ENCODE measurements around the gene CRIM1. TPM values are rescaled to one million over a fixed set of nuclear protein-coding genes. Genes with fewer than 3 reads are reported as not detected.

The CRIM1 gene
- total RNA-seq, 1 donor from 2014 or later = 105 TPM

DNA sequence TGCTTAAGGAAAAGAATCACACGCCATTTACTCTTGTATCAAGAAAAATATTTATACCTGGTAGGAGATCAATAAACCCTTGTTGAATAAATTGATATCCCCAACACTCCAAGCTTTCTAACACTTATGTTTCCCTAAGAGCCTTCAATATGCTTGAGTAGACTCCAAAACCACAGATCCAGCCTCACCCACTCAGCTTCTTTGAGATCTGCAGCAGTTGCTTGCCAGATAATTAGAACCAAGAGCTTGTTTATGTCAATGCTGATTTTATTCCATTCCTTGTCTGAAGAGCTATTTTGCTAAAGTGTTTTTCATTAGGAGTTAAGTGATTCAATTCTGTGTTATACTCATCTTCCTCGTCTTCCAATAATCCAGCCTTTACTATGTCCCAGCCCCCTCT is 26.3 kb upstream of the CRIM1 start:
- H3K27me3 ChIP-seq (ENCODE audit: low read depth) = no peaks in the 10 kb centered on the region
- H3K4me3 ChIP-seq = no peak overlapping the region
- no peaks in the 10 kb centered on the region for H3K9me3 ChIP-seq
- DNase-seq = no peak
- H3K27ac ChIP-seq = no peak overlapping the region
- intact Hi-C loops (cut with DNase I) = no loop called here
- TF ChIP-seq CTCF (IDR thresholded peaks at IDR 0.05) = no peak
- no peaks in the 10 kb centered on the region for H3K4me1 ChIP-seq
- H3K36me3 ChIP-seq = no peaks in the 10 kb centered on the region
- ATAC-seq = no peak

- TF ChIP-seq CTCF (IDR thresholded peaks at IDR 0.05) = no peak
- no peaks in the 10 kb centered on the region for H3K36me3 ChIP-seq
- no peaks in the 10 kb centered on the region for H3K4me1 ChIP-seq
- DNase-seq (no peak), ATAC-seq (peak; percentile 37 to 72)
- H3K4me3 ChIP-seq = no peak overlapping the region
- no peaks in the 10 kb centered on the region for H3K27me3 ChIP-seq (ENCODE audit: low read depth)
- no peak overlapping the region for H3K27ac ChIP-seq
- H3K9me3 ChIP-seq = no peaks in the 10 kb centered on the region
- intact Hi-C loops (cut with DNase I) = no loop called here
These were observed 25.7 kb upstream of the CRIM1 start for GRCh38 chr2:36329746-36330472.

GRCh38 chr2:36330473-36331395 is 24.8 kb upstream of the CRIM1 start:
- no peak for DNase-seq
- TF ChIP-seq CTCF (IDR thresholded peaks at IDR 0.05) = no peak
- no peaks in the 10 kb centered on the region for H3K4me1 ChIP-seq
- intact Hi-C loops (cut with DNase I) = no loop called here
- no peaks in the 10 kb centered on the region for H3K9me3 ChIP-seq
- no peaks in the 10 kb centered on the region for H3K27me3 ChIP-seq (ENCODE audit: low read depth)
- no peak for ATAC-seq
- no peak overlapping the region for H3K27ac ChIP-seq
- no peak overlapping the region for H3K4me3 ChIP-seq
- no peaks in the 10 kb centered on the region for H3K36me3 ChIP-seq

- H3K4me3 ChIP-seq = no peak overlapping the region
- H3K4me1 ChIP-seq = no peaks in the 10 kb centered on the region
- H3K27me3 ChIP-seq (ENCODE audit: low read depth) = no peaks in the 10 kb centered on the region
- ATAC-seq (no peak), DNase-seq (no peak)
- no peak overlapping the region for H3K27ac ChIP-seq
- H3K36me3 ChIP-seq = no peaks in the 10 kb centered on the region
- H3K9me3 ChIP-seq = no peaks in the 10 kb centered on the region
- intact Hi-C loops (cut with DNase I) = no loop called here
- TF ChIP-seq CTCF (IDR thresholded peaks at IDR 0.05) = no peak
These were observed 22.1 kb upstream of the CRIM1 start for GRCh38 chr2:36333350-36334012.

- H3K36me3 ChIP-seq = no peaks in the 10 kb centered on the region
- H3K27ac ChIP-seq = no peak overlapping the region
- H3K4me1 ChIP-seq = no peaks in the 10 kb centered on the region
- intact Hi-C loops (cut with DNase I) = no loop called here
- no peak for DNase-seq
- no peaks in the 10 kb centered on the region for H3K9me3 ChIP-seq
- H3K27me3 ChIP-seq (ENCODE audit: low read depth) = no peaks in the 10 kb centered on the region
- TF ChIP-seq CTCF (IDR thresholded peaks at IDR 0.05) = no peak
- no peak for ATAC-seq
- no peak overlapping the region for H3K4me3 ChIP-seq
These were observed 20.0 kb upstream of the CRIM1 start for GRCh38 chr2:36335597-36335996.

Data from lower lobe of right lung (tissue), 2 donors.